ENCODE results near the gene MLLT11. TPM values are rescaled to one million over a fixed set of nuclear protein-coding genes. Genes with fewer than 3 reads are reported as not detected.

MLLT11 gene
- total RNA-seq, 1 experiment from 2014 or later, result 16.4 TPM

- Mint-ChIP-seq H3K36me3 (peaks cover 19% of the 10 kb centered on the region), H3K4me1 (peaks cover 35% of the 10 kb centered on the region), H3K27me3 (ENCODE audit: low read depth) (no peaks in the 10 kb centered on the region), H3K9me3 (no peaks in the 10 kb centered on the region), H3K4me3 (no peak overlapping the region), H3K27ac (peak overlapping the region; percentile 46; the same call in 1 of the 2 replicates)
- no peak for TF ChIP-seq EMX1 (CRISPR knock-in tag; IDR thresholded peaks at IDR 0.05)
- TF ChIP-seq MXD4 (CRISPR knock-in tag; IDR thresholded peaks at IDR 0.05; ENCODE audit: borderline replicate concordance), result no peak
- TF ChIP-seq OVOL2 (CRISPR knock-in tag; IDR thresholded peaks at IDR 0.05; ENCODE audit: borderline replicate concordance), result no peak
- no peak for TF ChIP-seq CBFB (CRISPR knock-in tag; IDR thresholded peaks at IDR 0.05; ENCODE audit: low read depth)
- no peak for TF ChIP-seq NFE2L1 (CRISPR knock-in tag; IDR thresholded peaks at IDR 0.05)
- TF ChIP-seq FOXP1 (CRISPR knock-in tag; IDR thresholded peaks at IDR 0.05; ENCODE audit: borderline replicate concordance), result no peak
- TF ChIP-seq MYBL2 (CRISPR knock-in tag; IDR thresholded peaks at IDR 0.05), result no peak
- TF ChIP-seq PRRX2 (CRISPR knock-in tag; IDR thresholded peaks at IDR 0.05), result no peak
- no peak for TF ChIP-seq ATF1 (CRISPR knock-in tag; IDR thresholded peaks at IDR 0.05)
- TF ChIP-seq TEAD4 (CRISPR knock-in tag; IDR thresholded peaks at IDR 0.05), result no peak
- no peak for TF ChIP-seq ZNF396 (CRISPR knock-in tag; IDR thresholded peaks at IDR 0.05; ENCODE audit: borderline replicate concordance)
- TF ChIP-seq ELF4 (CRISPR knock-in tag; IDR thresholded peaks at IDR 0.05; ENCODE audit: low read depth), result no peak
- TF ChIP-seq ZNF219 (CRISPR knock-in tag; IDR thresholded peaks at IDR 0.05; ENCODE audit: borderline replicate concordance), result no peak
- TF ChIP-seq, protein P1, sequence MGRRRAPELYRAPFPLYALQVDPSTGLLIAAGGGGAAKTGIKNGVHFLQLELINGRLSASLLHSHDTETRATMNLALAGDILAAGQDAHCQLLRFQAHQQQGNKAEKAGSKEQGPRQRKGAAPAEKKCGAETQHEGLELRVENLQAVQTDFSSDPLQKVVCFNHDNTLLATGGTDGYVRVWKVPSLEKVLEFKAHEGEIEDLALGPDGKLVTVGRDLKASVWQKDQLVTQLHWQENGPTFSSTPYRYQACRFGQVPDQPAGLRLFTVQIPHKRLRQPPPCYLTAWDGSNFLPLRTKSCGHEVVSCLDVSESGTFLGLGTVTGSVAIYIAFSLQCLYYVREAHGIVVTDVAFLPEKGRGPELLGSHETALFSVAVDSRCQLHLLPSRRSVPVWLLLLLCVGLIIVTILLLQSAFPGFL (CRISPR knock-in tag; IDR thresholded peaks at IDR 0.05; ENCODE audit: borderline replicate concordance), result no peak
- no peak for TF ChIP-seq ERG (CRISPR knock-in tag; IDR thresholded peaks at IDR 0.05)
- ATAC-seq, result no peak
- ChIA-PET CTCF (interaction anchor here (1.0 to 6.5 kb wide), 4 partner anchors 9 to 38 kb away, joined by 3 to 43 read pairs (median 22); partner anchors contain the start of genes C1orf56 and GABPB2), POLR2A (interaction anchor here (0.6 to 1.7 kb wide), 2 partner anchors 9 to 18 kb away, joined by 5 to 7 read pairs; no protein-coding TSS in a partner anchor)
- no peak for DNase-seq (ENCODE audit: low spot score)
Measured at GRCh38 chr1:151062741-151063371, 2.7 kb downstream of the MLLT11 start.

- no peak for TF ChIP-seq ERG (CRISPR knock-in tag; IDR thresholded peaks at IDR 0.05)
- ATAC-seq, result no peak
- ChIA-PET CTCF (interaction anchor here (1.1 to 1.2 kb wide), 2 partner anchors 17 to 35 kb away, joined by 3 read pairs; no protein-coding TSS in a partner anchor), POLR2A (interaction anchor here (1.4 kb wide), 1 partner anchor 17 kb away, joined by 4 read pairs; no protein-coding TSS in a partner anchor)
- H3K27ac Mint-ChIP-seq, result peak overlapping the region; percentile 6; the same call in 1 of the 2 replicates
- peaks cover 19% of the 10 kb centered on the region for H3K36me3 Mint-ChIP-seq
- H3K27me3 Mint-ChIP-seq (ENCODE audit: low read depth), result no peaks in the 10 kb centered on the region
- peaks cover 31% of the 10 kb centered on the region for H3K4me1 Mint-ChIP-seq
- no peak for DNase-seq (ENCODE audit: low spot score)
- no peaks in the 10 kb centered on the region for H3K9me3 Mint-ChIP-seq
- H3K4me3 Mint-ChIP-seq, result no peak overlapping the region
Measured at GRCh38 chr1:151065089-151065645, 5.0 kb downstream of the MLLT11 start.

DNA sequence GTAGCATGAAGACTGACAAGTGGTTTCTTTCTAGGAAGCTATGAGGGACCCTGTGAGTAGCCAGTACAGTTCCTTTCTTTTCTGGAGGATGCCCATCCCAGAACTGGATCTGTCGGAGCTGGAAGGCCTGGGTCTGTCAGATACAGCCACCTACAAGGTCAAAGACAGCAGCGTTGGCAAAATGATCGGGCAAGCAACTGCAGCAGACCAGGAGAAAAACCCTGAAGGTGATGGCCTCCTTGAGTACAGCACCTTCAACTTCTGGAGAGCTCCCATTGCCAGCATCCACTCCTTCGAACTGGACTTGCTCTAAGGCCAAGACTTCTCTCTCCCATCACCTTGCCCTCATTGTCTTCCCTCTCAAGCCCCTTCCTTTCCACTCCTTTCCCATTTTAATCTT lies 7.0 kb downstream of the MLLT11 start:
- Mint-ChIP-seq H3K27ac (peak overlapping the region; percentile 52), H3K4me3 (no peak overlapping the region), H3K27me3 (ENCODE audit: low read depth) (no peaks in the 10 kb centered on the region), H3K4me1 (peaks cover 21% of the 10 kb centered on the region), H3K36me3 (peaks cover 19% of the 10 kb centered on the region), H3K9me3 (no peaks in the 10 kb centered on the region)
- TF ChIP-seq KAT7 (CRISPR knock-in tag; IDR thresholded peaks at IDR 0.05; ENCODE audit: borderline replicate concordance), result no peak
- TF ChIP-seq ZNF423 (CRISPR knock-in tag; IDR thresholded peaks at IDR 0.05), result no peak
- TF ChIP-seq TP53 (CRISPR knock-in tag; IDR thresholded peaks at IDR 0.05), result no peak
- no peak for TF ChIP-seq HMGA2 (CRISPR knock-in tag; IDR thresholded peaks at IDR 0.05)
- TF ChIP-seq, protein P2, sequence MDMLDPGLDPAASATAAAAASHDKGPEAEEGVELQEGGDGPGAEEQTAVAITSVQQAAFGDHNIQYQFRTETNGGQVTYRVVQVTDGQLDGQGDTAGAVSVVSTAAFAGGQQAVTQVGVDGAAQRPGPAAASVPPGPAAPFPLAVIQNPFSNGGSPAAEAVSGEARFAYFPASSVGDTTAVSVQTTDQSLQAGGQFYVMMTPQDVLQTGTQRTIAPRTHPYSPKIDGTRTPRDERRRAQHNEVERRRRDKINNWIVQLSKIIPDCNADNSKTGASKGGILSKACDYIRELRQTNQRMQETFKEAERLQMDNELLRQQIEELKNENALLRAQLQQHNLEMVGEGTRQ (CRISPR knock-in tag; IDR thresholded peaks at IDR 0.05), result no peak
- TF ChIP-seq ERG (CRISPR knock-in tag; IDR thresholded peaks at IDR 0.05), result no peak
- TF ChIP-seq, protein P3, sequence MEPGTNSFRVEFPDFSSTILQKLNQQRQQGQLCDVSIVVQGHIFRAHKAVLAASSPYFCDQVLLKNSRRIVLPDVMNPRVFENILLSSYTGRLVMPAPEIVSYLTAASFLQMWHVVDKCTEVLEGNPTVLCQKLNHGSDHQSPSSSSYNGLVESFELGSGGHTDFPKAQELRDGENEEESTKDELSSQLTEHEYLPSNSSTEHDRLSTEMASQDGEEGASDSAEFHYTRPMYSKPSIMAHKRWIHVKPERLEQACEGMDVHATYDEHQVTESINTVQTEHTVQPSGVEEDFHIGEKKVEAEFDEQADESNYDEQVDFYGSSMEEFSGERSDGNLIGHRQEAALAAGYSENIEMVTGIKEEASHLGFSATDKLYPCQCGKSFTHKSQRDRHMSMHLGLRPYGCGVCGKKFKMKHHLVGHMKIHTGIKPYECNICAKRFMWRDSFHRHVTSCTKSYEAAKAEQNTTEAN (CRISPR knock-in tag; IDR thresholded peaks at IDR 0.05), result no peak
- no peak for TF ChIP-seq ZNF317 (CRISPR knock-in tag; IDR thresholded peaks at IDR 0.05; ENCODE audit: borderline replicate concordance, low read depth)
- ChIA-PET POLR2A (interaction anchor here (0.7 kb wide), 1 partner anchor 472 kb away, joined by 5 read pairs; no protein-coding TSS in a partner anchor), CTCF (interaction anchor here (0.5 kb wide), 1 partner anchor 45 kb away, joined by 3 read pairs; no protein-coding TSS in a partner anchor)
- DNase-seq (ENCODE audit: low spot score) (no peak), ATAC-seq (no peak)

Data from WTC11 (cell line).